ENCODE data around the gene MTX1. TPM values are rescaled to one million over a fixed set of nuclear protein-coding genes. Genes with fewer than 3 reads are reported as not detected.
A peak's percentile ranks its signal among the peaks of the same experiment; 100 is the strongest.
"Not testable (repeated sequence)": the region's sequence is repeated elsewhere in the genome, so short reads cannot be mapped to it uniquely, and the experiment has no call there.

MTX1 gene
- total RNA-seq, 4 donors from 2014 or later, result 34.1 to 52.8 (median 38.0) TPM

DNA sequence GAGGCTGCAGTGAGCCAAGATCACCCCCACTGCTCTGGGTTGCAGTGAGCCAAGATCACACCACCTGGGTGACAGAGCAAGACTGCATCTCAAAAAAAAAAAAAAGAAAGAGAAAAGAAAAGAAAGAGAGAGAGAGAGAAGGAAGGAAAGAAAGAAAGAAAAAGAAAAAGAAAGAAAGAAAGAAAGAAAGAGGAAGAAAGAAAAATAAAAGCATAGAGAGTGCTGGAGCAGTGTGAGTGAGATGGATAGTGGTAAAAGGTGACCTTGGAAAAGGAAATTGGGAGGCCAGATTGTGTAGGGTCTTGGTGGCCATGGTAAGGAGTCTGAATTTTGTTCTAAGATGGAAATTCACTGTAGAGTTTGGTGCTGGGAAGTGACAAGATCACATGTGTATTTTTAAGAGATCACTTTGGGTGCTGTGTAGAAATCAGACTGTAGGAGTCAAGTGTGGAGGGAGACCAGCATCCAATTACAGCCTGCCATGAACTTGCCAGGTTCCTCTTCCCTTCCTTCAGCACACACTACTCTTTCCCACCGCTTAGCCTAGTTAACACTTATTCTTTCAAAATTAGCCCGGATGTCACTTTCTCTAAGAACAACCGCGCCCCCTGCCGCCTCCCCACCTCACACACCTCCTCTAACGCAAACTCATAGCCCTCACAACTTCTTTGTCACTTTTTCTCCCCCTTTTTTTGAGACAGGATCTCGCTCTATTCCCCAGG, 17.9 kb downstream of the MTX1 start:
- intact Hi-C loops (cut with DNase I), result no loop called here
- WGBS, result under 1% methylated on average over 7 of the region's 7 CpGs
- peak overlapping the region; percentile 82 to 92 (median 88) for H3K27ac ChIP-seq (replicated peaks in 1 of 4)
- peak overlapping the region; percentile 53 to 72 (median 62) for H3K4me3 ChIP-seq
- DNase-seq (ENCODE audit: extremely low spot score), result peak; percentile 97
- H3K36me3 ChIP-seq, result no peaks in the 10 kb centered on the region
- H3K9me3 ChIP-seq, result no peaks in the 10 kb centered on the region
- TF ChIP-seq POLR2A (IDR thresholded peaks at IDR 0.05; ENCODE audit: low read depth) (no peak), POLR2AphosphoS5 (IDR thresholded peaks at IDR 0.05) (peak in 1 of 2 donors; percentile 9), EP300 (IDR thresholded peaks at IDR 0.05) (no peak)
- TF ChIP-seq, protein P1, sequence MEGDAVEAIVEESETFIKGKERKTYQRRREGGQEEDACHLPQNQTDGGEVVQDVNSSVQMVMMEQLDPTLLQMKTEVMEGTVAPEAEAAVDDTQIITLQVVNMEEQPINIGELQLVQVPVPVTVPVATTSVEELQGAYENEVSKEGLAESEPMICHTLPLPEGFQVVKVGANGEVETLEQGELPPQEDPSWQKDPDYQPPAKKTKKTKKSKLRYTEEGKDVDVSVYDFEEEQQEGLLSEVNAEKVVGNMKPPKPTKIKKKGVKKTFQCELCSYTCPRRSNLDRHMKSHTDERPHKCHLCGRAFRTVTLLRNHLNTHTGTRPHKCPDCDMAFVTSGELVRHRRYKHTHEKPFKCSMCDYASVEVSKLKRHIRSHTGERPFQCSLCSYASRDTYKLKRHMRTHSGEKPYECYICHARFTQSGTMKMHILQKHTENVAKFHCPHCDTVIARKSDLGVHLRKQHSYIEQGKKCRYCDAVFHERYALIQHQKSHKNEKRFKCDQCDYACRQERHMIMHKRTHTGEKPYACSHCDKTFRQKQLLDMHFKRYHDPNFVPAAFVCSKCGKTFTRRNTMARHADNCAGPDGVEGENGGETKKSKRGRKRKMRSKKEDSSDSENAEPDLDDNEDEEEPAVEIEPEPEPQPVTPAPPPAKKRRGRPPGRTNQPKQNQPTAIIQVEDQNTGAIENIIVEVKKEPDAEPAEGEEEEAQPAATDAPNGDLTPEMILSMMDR (IDR thresholded peaks at IDR 0.05), result peak; percentile 52 to 74 (median 59)
- peaks cover 17 to 40% (median 37%) of the 10 kb centered on the region in 4 donors for H3K4me1 ChIP-seq
- no peaks in the 10 kb centered on the region for H3K27me3 ChIP-seq

DNA sequence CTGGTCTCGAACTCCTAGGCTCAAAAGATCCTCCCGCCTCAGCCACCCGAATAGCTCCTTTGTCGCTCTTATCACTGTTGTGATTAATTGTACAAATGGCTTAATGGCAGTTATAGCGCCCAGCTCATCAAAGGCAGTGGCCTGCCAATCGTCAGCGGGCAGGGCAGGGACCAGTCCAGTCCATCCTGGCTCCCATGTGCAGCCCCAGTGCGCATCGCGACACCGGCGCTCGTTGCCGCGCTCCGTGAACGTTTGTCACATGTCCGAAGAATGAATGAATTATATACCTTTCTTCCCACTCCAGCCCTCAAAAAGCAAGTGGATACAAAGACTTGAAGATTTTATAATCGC, 18.4 kb downstream of the MTX1 start:
- 0% methylated on average over 19 of the region's 19 CpGs for WGBS
- TF ChIP-seq EP300 (IDR thresholded peaks at IDR 0.05) (no peak), POLR2A (IDR thresholded peaks at IDR 0.05; ENCODE audit: low read depth) (no peak), POLR2AphosphoS5 (IDR thresholded peaks at IDR 0.05) (no peak)
- TF ChIP-seq, protein P1 (IDR thresholded peaks at IDR 0.05), result no peak
- H3K36me3 ChIP-seq, result no peaks in the 10 kb centered on the region
- H3K4me3 ChIP-seq, result peak overlapping the region; percentile 53 to 72 (median 62)
- H3K9me3 ChIP-seq, result no peaks in the 10 kb centered on the region
- peaks cover 17 to 45% (median 42%) of the 10 kb centered on the region in 4 donors for H3K4me1 ChIP-seq
- no peaks in the 10 kb centered on the region for H3K27me3 ChIP-seq
- intact Hi-C loops (cut with DNase I), result loop anchor here (1.0 kb wide), 1 partner anchor 19 kb away; the partner anchor contains the start of gene MTX1
- DNase-seq (ENCODE audit: extremely low spot score), result no peak
- H3K27ac ChIP-seq (replicated peaks in 1 of 4), result peak overlapping the region; percentile 82 to 92 (median 88)

DNA sequence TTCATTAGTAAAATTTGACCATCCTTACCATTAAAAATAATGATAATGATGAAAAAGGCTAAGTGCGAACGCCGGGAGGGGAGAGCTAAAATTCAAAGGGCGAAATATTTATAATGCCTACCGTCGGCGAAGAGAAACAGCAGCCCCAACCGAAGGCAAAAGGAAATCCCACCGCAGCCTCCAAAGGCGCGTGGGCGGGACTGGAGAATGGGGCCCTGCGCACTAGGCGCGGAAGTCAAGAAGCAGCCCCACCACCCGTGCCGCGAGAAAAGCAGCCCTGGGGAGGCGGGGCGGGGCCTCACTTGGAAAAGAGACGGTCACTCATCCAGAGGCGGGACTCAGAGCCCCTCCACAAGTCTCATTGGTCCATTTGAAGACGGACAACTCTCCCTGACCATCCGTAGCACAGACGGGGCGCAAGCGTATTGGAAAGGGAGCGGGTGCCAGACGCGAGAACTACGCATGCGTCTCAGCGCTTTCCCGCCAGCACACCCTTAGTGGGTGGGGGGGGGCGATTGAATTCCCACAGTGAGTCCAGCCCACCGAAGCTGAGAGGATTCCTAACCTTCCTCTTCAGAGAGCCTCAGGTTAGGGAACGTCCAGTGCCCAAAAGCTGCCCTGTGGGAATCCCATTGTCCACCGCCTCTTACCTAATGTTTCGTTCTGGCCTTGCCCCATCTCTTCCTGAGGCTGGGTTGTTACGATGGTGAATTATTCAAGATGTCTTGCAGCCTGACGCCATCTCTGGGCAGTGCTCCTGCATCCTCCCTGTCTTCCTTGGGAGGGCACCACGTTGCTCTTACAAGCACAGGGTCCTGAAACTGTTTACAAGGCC, 19.0 kb downstream of the MTX1 start:
- H3K36me3 ChIP-seq, result no peaks in the 10 kb centered on the region
- no peaks in the 10 kb centered on the region for H3K27me3 ChIP-seq
- peaks cover 17 to 51% (median 48%) of the 10 kb centered on the region in 4 donors for H3K4me1 ChIP-seq
- TF ChIP-seq EP300 (IDR thresholded peaks at IDR 0.05) (no peak), POLR2AphosphoS5 (IDR thresholded peaks at IDR 0.05) (peak; percentile 91 to 93), POLR2A (IDR thresholded peaks at IDR 0.05; ENCODE audit: low read depth) (peak; percentile 51)
- TF ChIP-seq, protein P1 (IDR thresholded peaks at IDR 0.05), result no peak
- WGBS, result under 1% methylated on average over 40 of the region's 42 CpGs
- intact Hi-C loops (cut with DNase I), result loop anchor here (1.0 kb wide), 1 partner anchor 19 kb away; the partner anchor contains the start of gene MTX1
- no peaks in the 10 kb centered on the region for H3K9me3 ChIP-seq
- peak overlapping the region; percentile 53 to 72 (median 62) for H3K4me3 ChIP-seq
- H3K27ac ChIP-seq (replicated peaks in 1 of 4), result peak overlapping the region; percentile 82 to 92 (median 88)
- DNase-seq (ENCODE audit: extremely low spot score), result peak; percentile 99

DNA sequence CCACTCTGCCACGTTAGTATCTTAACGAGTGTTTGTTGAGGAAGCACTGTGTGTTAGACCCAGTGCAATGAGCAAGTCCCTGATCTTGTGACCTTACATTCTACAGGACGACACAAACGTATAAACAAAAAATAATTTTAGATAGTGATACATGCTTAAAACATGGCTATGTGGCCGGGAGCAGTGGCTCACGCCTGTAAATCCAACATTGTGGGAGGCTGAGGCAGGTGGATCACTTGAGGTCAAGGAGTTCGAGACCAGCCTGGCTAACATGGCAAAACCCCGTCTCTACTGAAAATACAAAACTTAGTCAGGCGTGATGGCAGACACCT, 19.6 kb downstream of the MTX1 start:
- Histone ChIP-seq H3K4me1 (peaks cover 17 to 56% (median 54%) of the 10 kb centered on the region in 4 donors), H3K27me3 (no peaks in the 10 kb centered on the region), H3K27ac (replicated peaks in 1 of 4) (peak overlapping the region; percentile 82 to 92 (median 84)), H3K9me3 (no peaks in the 10 kb centered on the region), H3K4me3 (peak overlapping the region; percentile 53 to 72 (median 62)), H3K36me3 (no peaks in the 10 kb centered on the region)
- WGBS, result 43% methylated on average over 9 of the region's 9 CpGs
- intact Hi-C loops (cut with DNase I), result no loop called here
- TF ChIP-seq EP300 (IDR thresholded peaks at IDR 0.05), result no peak
- TF ChIP-seq POLR2A (IDR thresholded peaks at IDR 0.05; ENCODE audit: low read depth), result no peak
- TF ChIP-seq, protein P1 (IDR thresholded peaks at IDR 0.05), result no peak
- no peak for TF ChIP-seq POLR2AphosphoS5 (IDR thresholded peaks at IDR 0.05)
- no peak for DNase-seq (ENCODE audit: extremely low spot score)

DNA sequence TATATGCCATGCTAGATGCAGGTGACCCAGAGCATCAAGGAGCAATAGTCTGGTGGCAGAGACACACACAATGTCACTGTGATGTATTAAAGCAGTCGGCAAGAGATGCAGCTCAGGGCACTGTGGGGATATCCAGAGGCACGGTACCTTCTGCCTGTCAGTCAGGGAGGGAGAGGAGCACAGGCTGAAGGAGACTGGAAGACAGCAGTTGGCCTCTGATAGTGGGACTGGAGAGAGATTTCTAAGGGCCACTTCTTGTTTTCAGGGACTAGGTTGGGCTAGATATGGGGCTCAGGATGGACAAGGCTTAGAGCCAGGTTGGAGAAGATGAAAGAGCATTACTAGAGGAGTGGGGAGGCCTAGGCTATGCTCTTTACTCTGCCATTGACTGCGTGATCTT, 22.8 kb downstream of the MTX1 start:
- Histone ChIP-seq H3K4me1 (peaks cover 13 to 36% (median 32%) of the 10 kb centered on the region in 4 donors), H3K27ac (replicated peaks in 1 of 4) (peak overlapping the region; percentile 63 to 68 (median 66)), H3K36me3 (peaks cover 4 to 13% (median 9%) of the 10 kb centered on the region in 4 donors)
- WGBS, result 100% methylated on average over 1 of the region's 3 CpGs
- DNase-seq (ENCODE audit: extremely low spot score); H3K27me3 ChIP-seq; H3K9me3 ChIP-seq; intact Hi-C loops (cut with DNase I); H3K4me3 ChIP-seq: not testable (repeated sequence)

DNA sequence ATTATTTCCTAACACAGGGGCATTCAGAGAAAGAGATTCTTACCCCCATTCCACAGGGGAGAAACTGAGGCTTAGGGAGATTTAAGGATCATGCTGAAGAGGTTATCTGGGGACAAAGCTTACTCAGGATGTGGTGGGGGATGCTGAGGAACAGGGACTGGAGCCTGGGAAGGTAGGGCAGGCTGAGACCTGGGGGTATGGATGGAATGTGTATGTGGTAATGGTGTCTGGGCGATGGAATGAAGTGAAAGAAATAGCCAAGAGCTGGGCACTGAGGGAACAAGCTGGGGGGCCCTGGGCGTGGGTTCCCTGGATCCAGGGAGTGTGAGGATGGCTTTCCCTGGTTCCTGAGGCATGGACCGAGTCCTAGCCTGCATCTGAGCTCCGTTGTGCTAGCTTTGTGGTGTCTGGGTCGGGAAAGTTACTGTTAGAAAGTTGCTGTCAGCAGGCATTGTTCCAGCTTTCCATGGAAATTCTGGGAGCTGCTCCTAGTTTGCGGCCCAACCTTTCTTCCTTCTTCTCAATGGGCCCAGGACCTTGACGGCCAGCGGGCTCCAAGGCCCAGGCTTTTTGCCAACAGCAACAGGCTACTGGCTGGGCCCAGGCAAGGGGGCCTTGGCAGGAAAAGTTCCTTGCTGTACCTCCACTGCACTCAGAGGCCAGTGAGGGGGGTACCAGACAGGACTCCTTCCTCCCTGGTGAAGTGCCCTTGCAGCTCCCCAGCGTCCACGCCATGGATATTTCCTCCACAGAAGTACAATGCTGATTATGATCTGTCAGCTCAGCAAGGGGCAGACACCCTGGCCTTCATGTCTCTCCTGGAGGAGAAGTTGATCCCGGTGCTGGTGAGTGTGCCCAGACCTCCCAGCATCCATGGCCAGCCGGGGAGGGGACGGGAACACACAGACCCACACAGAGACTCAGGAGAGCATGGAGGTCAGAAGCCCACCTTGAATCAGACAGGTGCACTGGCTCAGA, 23.8 kb downstream of the MTX1 start:
- intact Hi-C loops (cut with DNase I); DNase-seq (ENCODE audit: extremely low spot score); H3K9me3 ChIP-seq; H3K4me3 ChIP-seq; H3K27me3 ChIP-seq: not testable (repeated sequence)
- 42% methylated on average over 8 of the region's 13 CpGs for WGBS
- Histone ChIP-seq H3K27ac (replicated peaks in 1 of 4) (peak overlapping the region; percentile 66 to 74 (median 68)), H3K36me3 (peaks cover 11 to 23% (median 16%) of the 10 kb centered on the region in 4 donors), H3K4me1 (peaks cover 6 to 26% (median 25%) of the 10 kb centered on the region in 4 donors)

Data from esophagus muscularis mucosa (tissue), 4 donors.